H1 (cell line): ENCODE data around the gene SPAG5. TPM values are rescaled to one million over a fixed set of nuclear protein-coding genes. Genes with fewer than 3 reads are reported as not detected.

ENCODE experiments used
- CTCF ChIA-PET: fragments of 300-600 bp; sonication (Branson Sonifier 250); formaldehyde crosslinking; loops from one replicate; lab custom pipeline; 2021; ENCODE audit not compliant: partially characterized antibody; lab: Charles Lee
- POLR2A ChIA-PET: fragments of 300-600 bp; sonication (Branson Sonifier 250); formaldehyde crosslinking; loops from one replicate; lab custom pipeline; 2021; ENCODE audit warnings: inconsistent platforms; ENCODE audit not compliant: partially characterized antibody; lab: Charles Lee
- DNase-seq, 2 experiments: peaks; one replicate each; pipeline versions ENCODE4 v3.0.0 to v3.0.0-alpha.2; 2010 to 2022; ENCODE audit warnings: low spot score in 2 of 2, low read depth in 1 of 2, mixed read lengths in 1 of 2
- FAIRE-seq: peaks from 2 replicates; lab custom pipeline; 2011; peaks lifted over from hg19 to GRCh38; lab: Jason Lieb, UNC
- H2AFZ ChIP-seq: 2 replicates; pipeline ENCODE4 v1.8.1; 2012; ENCODE audit warnings: low read length, inconsistent platforms
- H2AK5ac ChIP-seq: 2 replicates; pipeline ENCODE4 v1.6.1; 2013; ENCODE audit warnings: low read depth, low read length
- H2BK120ac ChIP-seq: replicated peaks from 2 replicates; pipeline ENCODE3; 2013; ENCODE audit warnings: low read depth, low read length, inconsistent platforms
- H2BK12ac ChIP-seq: 2 replicates; pipeline ENCODE4 v1.6.1; 2013; ENCODE audit warnings: low read depth, low read length
- H2BK15ac ChIP-seq: 2 replicates; pipeline ENCODE4 v1.6.1; 2013; ENCODE audit warnings: low read length
- H2BK20ac ChIP-seq: 2 replicates; pipeline ENCODE4 v1.6.1; 2013; ENCODE audit warnings: low read length
- H2BK5ac ChIP-seq: 2 replicates; pipeline ENCODE4 v1.6.1; 2013; ENCODE audit warnings: low read depth, low read length
- H3K14ac ChIP-seq: 2 replicates; pipeline ENCODE4 v1.6.1; 2013; ENCODE audit warnings: inconsistent platforms; ENCODE audit not compliant: insufficient read length
- H3K18ac ChIP-seq: 2 replicates; pipeline ENCODE4 v1.6.1; 2013; ENCODE audit warnings: low read length; ENCODE audit errors: extremely low read depth
- H3K23ac ChIP-seq: 2 replicates; pipeline ENCODE4 v1.6.1; 2013; ENCODE audit warnings: inconsistent platforms; ENCODE audit not compliant: insufficient read length
- H3K23me2 ChIP-seq: 2 replicates; pipeline ENCODE4 v1.6.1; 2013; ENCODE audit warnings: low read depth, low read length
- H3K27ac ChIP-seq: 2 replicates; pipeline ENCODE4 v1.6.1; 2011; ENCODE audit warnings: low read depth, low read length, inconsistent platforms
- H3K27me3 ChIP-seq, 4 experiments: replicated peaks in 1 of 4; 1 replicate in 1 of 4; 2 replicates in 3 of 4; pipeline versions ENCODE4 v1.6.1 to v1.8.1; 2011 to 2013; ENCODE audit warnings: low read length in 3 of 4, mild to moderate bottlenecking in 3 of 4, inconsistent platforms in 2 of 4, mixed read lengths in 2 of 4, moderate library complexity in 1 of 4; ENCODE audit not compliant: control insufficient read depth in 3 of 4, insufficient read depth in 3 of 4; ENCODE audit errors: extremely low read depth in 1 of 4
- H3K36me3 ChIP-seq, 4 experiments: 2 replicates each; pipeline versions ENCODE4 v1.6.1 to v1.8.1; 2011 to 2013; ENCODE audit warnings: mild to moderate bottlenecking in 4 of 4, low read length in 3 of 4, moderate library complexity in 2 of 4, control low read depth in 1 of 4, inconsistent platforms in 1 of 4; ENCODE audit not compliant: insufficient read depth in 4 of 4, control insufficient read depth in 2 of 4
- H3K4ac ChIP-seq: replicated peaks from 2 replicates; pipeline ENCODE3; 2013; ENCODE audit warnings: low read length, low read depth, mixed read lengths, inconsistent platforms; ENCODE audit not compliant: insufficient read length
- H3K4me1 ChIP-seq, 4 experiments: replicated peaks in 1 of 4; 1 replicate in 1 of 4; 2 replicates in 3 of 4; pipeline versions ENCODE4 v1.6.1 to v1.8.1; 2011 to 2013; ENCODE audit warnings: low read length in 3 of 4, inconsistent platforms in 2 of 4, mixed read lengths in 1 of 4; ENCODE audit not compliant: insufficient read depth in 4 of 4, control insufficient read depth in 3 of 4
- H3K4me2 ChIP-seq, 2 experiments: 2 replicates each; pipeline versions ENCODE4 v1.6.1 to v1.8.1; 2011 to 2013; ENCODE audit warnings: low read depth in 2 of 2, low read length in 2 of 2, control low read depth in 1 of 2, inconsistent platforms in 1 of 2, mild to moderate bottlenecking in 1 of 2; ENCODE audit not compliant: insufficient read depth in 1 of 2
- H3K4me3 ChIP-seq, 4 experiments: fragments of 200-600, 300-600 bp in 1 of 4; sonication (generic), shearing (Covaris generic), sonication (Bioruptor Twin) in 1 of 4; 2 replicates each; pipeline versions ENCODE4 v1.5.1 to v1.8.1; 2011 to 2016; ENCODE audit warnings: low read length in 4 of 4, low read depth in 3 of 4, control low read depth in 2 of 4, inconsistent platforms in 2 of 4, mild to moderate bottlenecking in 2 of 4, mixed read lengths in 1 of 4, moderate library complexity in 1 of 4; ENCODE audit not compliant: insufficient read depth in 2 of 4; ENCODE audit errors: extremely low read depth in 1 of 4
- H3K56ac ChIP-seq: replicated peaks from 2 replicates; pipeline ENCODE3; 2013; ENCODE audit warnings: low read depth, mild to moderate bottlenecking, mixed read lengths, low read length, inconsistent platforms; ENCODE audit not compliant: insufficient read length
- H3K79me1 ChIP-seq: 2 replicates; pipeline ENCODE4 v1.6.1; 2013; ENCODE audit warnings: low read depth, low read length, control low read depth
- H3K79me2 ChIP-seq, 2 experiments: 2 replicates each; pipeline versions ENCODE4 v1.6.1 to v1.8.1; 2012 to 2013; ENCODE audit warnings: low read length in 2 of 2, mild to moderate bottlenecking in 2 of 2, inconsistent platforms in 1 of 2; ENCODE audit not compliant: insufficient read depth in 2 of 2, control insufficient read depth in 1 of 2
- H3K9ac ChIP-seq, 4 experiments: replicated peaks in 1 of 4; 1 replicate in 1 of 4; 2 replicates in 3 of 4; pipeline versions ENCODE4 v1.6.1 to v1.8.1; 2011 to 2013; ENCODE audit warnings: low read depth in 3 of 4, low read length in 3 of 4, control low read depth in 2 of 4, mild to moderate bottlenecking in 2 of 4, moderate library complexity in 2 of 4, inconsistent platforms in 1 of 4; ENCODE audit errors: extremely low read depth in 1 of 4
- H3K9me3 ChIP-seq, 2 experiments: 2 replicates each; pipeline versions ENCODE4 v1.6.1 to v1.8.1; 2012 to 2013; ENCODE audit warnings: mild to moderate bottlenecking in 2 of 2, moderate library complexity in 2 of 2, control low read depth in 1 of 2, inconsistent platforms in 1 of 2, low read depth in 1 of 2, low read length in 1 of 2, mixed read lengths in 1 of 2; ENCODE audit not compliant: insufficient read depth in 2 of 2
- H4K20me1 ChIP-seq, 2 experiments: replicated peaks in 1 of 2; 2 replicates each; pipeline versions ENCODE3 to v1.8.1; 2011 to 2013; ENCODE audit warnings: inconsistent platforms in 2 of 2, low read length in 2 of 2, mild to moderate bottlenecking in 1 of 2; ENCODE audit not compliant: insufficient read depth in 2 of 2, control insufficient read depth in 1 of 2
- H4K5ac ChIP-seq: 2 replicates; pipeline ENCODE4 v1.6.1; 2013; ENCODE audit warnings: low read length, low read depth, mixed read lengths, inconsistent platforms; ENCODE audit not compliant: insufficient read length
- H4K8ac ChIP-seq: 2 replicates; pipeline ENCODE4 v1.8.0; 2013; ENCODE audit warnings: mild to moderate bottlenecking, moderate library complexity, low read length, inconsistent platforms; ENCODE audit not compliant: insufficient read depth; ENCODE audit errors: extremely low read depth
- H4K91ac ChIP-seq: replicated peaks from 2 replicates; pipeline ENCODE3; 2013; ENCODE audit warnings: low read length, mixed read lengths, inconsistent platforms; ENCODE audit not compliant: insufficient read length
- CEBPB ChIP-seq: IDR thresholded peaks from 2 replicates; pipeline ENCODE4 v1.6.1; 2012; ENCODE audit warnings: low read depth, low read length
- KDM1A ChIP-seq: fragments of 200-600, 300-600 bp; sonication (generic); IDR thresholded peaks from 2 replicates; pipeline ENCODE4 v1.7.1; 2016; ENCODE audit warnings: mild to moderate bottlenecking, low read length, borderline replicate concordance
- WGBS, 2 experiments: shearing (Covaris generic) in 1 of 2; methylation state at CpG; one replicate each; pipeline versions ENCODE4 v1.1.6 to v1.1.7; 2013 to 2015; ENCODE audit warnings: low lambda C conversion rate in 2 of 2, mixed read lengths in 2 of 2, inconsistent platforms in 1 of 2, low coverage in 1 of 2, missing lambda C conversion rate in 1 of 2; ENCODE audit not compliant: insufficient replicate concordance in 2 of 2, insufficient coverage in 1 of 2, insufficient read length in 1 of 2; ENCODE audit errors: extremely low coverage in 1 of 2, missing lambda C conversion rate in 1 of 2; 5-methylcytosine and 5-hydroxymethylcytosine counted together
- polyA plus RNA-seq, 7 experiments: library from polyadenylated mRNA; depleted of rRNA in 3 of 7; stranded (reverse) in 5 of 7; unstranded in 2 of 7; fragments of >200 nt in 5 of 7; fragments of 200-250 nt in 2 of 7; gene quantifications; 1 replicate in 5 of 7; 2 replicates in 1 of 7; 4 replicates in 1 of 7; pipeline versions ENCODE4 v1.2.1 to v1.2.3, GENCODE V29; 2011 to 2013; ENCODE audit warnings: missing spikeins in 2 of 7, mixed read lengths in 2 of 7
- total RNA-seq: library from RNA; stranded (reverse); fragmentation: NEBNext Ultra II Directional; extraction: Animal tissue kit (Norgen Biotek cat#: 25700); gene quantifications from 2 replicates; pipeline ENCODE4 v1.2.1, GENCODE V29; 2021

Gene SPAG5
- total and polyA plus RNA-seq, 2 of the 8 experiments (the other 6 are each of a cell fraction or from before 2014, with no cell fraction given), result 57.1 to 129 TPM

GRCh38 chr17:28545141-28545503 is 53.7 kb downstream of the SPAG5 start:
- Histone ChIP-seq H4K5ac (no peak overlapping the region), H3K79me1 (no peaks in the 10 kb centered on the region; the same call in 1 of the 2 replicates), H3K23ac (no peak overlapping the region), H3K56ac (no peak overlapping the region), H2AK5ac (no peak overlapping the region), H2AFZ (no peak overlapping the region), H2BK15ac (0 out of 2 replicates have a peak overlapping the region, but pooled peaks have one; percentile 4), H4K8ac (no peak overlapping the region), H2BK120ac (no peak overlapping the region), H3K4ac (no peak overlapping the region), H3K4me2 (no peak overlapping the region), H4K91ac (no peak overlapping the region), H2BK12ac (no peak overlapping the region), H3K14ac (no peak overlapping the region), H2BK20ac (no peak overlapping the region), H3K27ac (no peak overlapping the region), H3K79me2 (no peaks in the 10 kb centered on the region), H3K9ac (no peak overlapping the region), H2BK5ac (0 out of 2 replicates have a peak overlapping the region, but pooled peaks have one; percentile 36), H3K4me1 (peaks cover 0 to 9% (median 3%) of the 10 kb centered on the region in 4 experiments; a peak in 4 of 7 replicates), H3K27me3 (no peaks in the 10 kb centered on the region), H3K23me2 (no peaks in the 10 kb centered on the region), H3K4me3 (no peak overlapping the region), H3K18ac (no peak overlapping the region), H3K36me3 (peaks cover 0 to 7% (median 2%) of the 10 kb centered on the region in 4 experiments; a peak in 3 of 8 replicates), H4K20me1 (peaks cover 2 to 7% of the 10 kb centered on the region in 2 experiments), H3K9me3 (no peaks in the 10 kb centered on the region)
- FAIRE-seq (no peak), DNase-seq (no peak)
- ChIA-PET CTCF (interaction anchor here (0.6 to 18.4 kb wide), 4 partner anchors 9 to 280 kb away, joined by 3 to 547 read pairs (median 69); partner anchors contain the start of genes FOXN1 and PIGS), POLR2A (interaction anchor here (1.2 to 1.5 kb wide), 3 partner anchors 11 to 99 kb away, joined by 3 to 4 read pairs (median 3); no protein-coding TSS in a partner anchor)
- TF ChIP-seq CEBPB (no peak), KDM1A (peak; percentile 51; the same call in 1 of the 2 replicates)
- 89% methylated on average over 2 of the region's 2 CpGs; no CpG with 5 or more reads in 1 of the 2 experiments for WGBS, 2 experiments
